ENCODE measurements around the gene RHOT1.

RHOT1 gene

GRCh38 chr17:32267690-32268205 lies 125.4 kb downstream of the RHOT1 start:
- Histone ChIP-seq H3K27ac (ENCODE audit: low read depth, low read length) (no peak overlapping the region), H3K36me3 (ENCODE audit: control insufficient read depth, insufficient read depth, low read length) (no peaks in the 10 kb centered on the region), H3K27me3 (ENCODE audit: control insufficient read depth, insufficient read depth, low read length) (peaks cover 54% of the 10 kb centered on the region), H3K9ac (ENCODE audit: low read depth, low read length) (no peak overlapping the region), H3K4me1 (ENCODE audit: control insufficient read depth, insufficient read depth, low read length) (peaks cover 42% of the 10 kb centered on the region), H3K4me3 (ENCODE audit: low read depth, low read length) (peak overlapping the region; percentile 68; the same call in 1 of the 2 replicates), H3K9me3 (ENCODE audit: control insufficient read depth, insufficient read depth, low read length) (no peaks in the 10 kb centered on the region)

DNA sequence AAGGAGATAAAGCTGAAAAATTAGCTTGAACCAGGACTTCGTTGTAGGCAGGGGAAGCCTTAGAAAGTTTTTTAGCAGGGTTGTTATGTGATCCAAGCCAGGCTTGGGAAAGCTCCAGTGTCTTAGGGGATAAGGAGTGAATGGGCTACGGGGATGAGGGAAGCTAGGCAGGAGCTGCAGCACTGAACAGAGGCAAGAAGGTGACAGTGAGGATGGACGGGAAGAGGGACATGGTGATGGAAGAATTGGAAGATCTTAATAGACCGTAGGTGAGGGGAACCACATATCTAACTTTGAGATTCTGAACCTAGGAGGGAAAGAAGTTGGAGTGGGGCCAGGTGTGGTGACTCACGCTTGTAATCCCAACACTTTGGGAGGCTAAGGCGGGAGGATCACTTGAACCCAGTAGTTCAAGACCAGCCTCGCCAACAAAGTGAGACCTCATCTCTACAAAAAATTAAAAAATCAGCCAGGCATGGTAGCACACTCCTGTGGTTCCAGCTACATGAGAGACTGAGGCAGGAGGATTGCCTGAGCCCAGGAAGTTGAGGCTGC lies 126.5 kb downstream of the RHOT1 start:
- H3K9ac ChIP-seq (ENCODE audit: low read depth, low read length): no peak overlapping the region
- no peaks in the 10 kb centered on the region for H3K9me3 ChIP-seq (ENCODE audit: control insufficient read depth, insufficient read depth, low read length)
- no peaks in the 10 kb centered on the region for H3K36me3 ChIP-seq (ENCODE audit: control insufficient read depth, insufficient read depth, low read length)
- H3K27me3 ChIP-seq (ENCODE audit: control insufficient read depth, insufficient read depth, low read length): peaks cover 51% of the 10 kb centered on the region
- no peak overlapping the region for H3K4me3 ChIP-seq (ENCODE audit: low read depth, low read length)
- peaks cover 42% of the 10 kb centered on the region for H3K4me1 ChIP-seq (ENCODE audit: control insufficient read depth, insufficient read depth, low read length)
- no peak overlapping the region for H3K27ac ChIP-seq (ENCODE audit: low read depth, low read length)

- Histone ChIP-seq H3K36me3 (ENCODE audit: control insufficient read depth, insufficient read depth, low read length) (no peaks in the 10 kb centered on the region), H3K27me3 (ENCODE audit: control insufficient read depth, insufficient read depth, low read length) (peaks cover 45% of the 10 kb centered on the region), H3K4me3 (ENCODE audit: low read depth, low read length) (no peak overlapping the region), H3K27ac (ENCODE audit: low read depth, low read length) (no peak overlapping the region), H3K9ac (ENCODE audit: low read depth, low read length) (no peak overlapping the region), H3K4me1 (ENCODE audit: control insufficient read depth, insufficient read depth, low read length) (peaks cover 38% of the 10 kb centered on the region), H3K9me3 (ENCODE audit: control insufficient read depth, insufficient read depth, low read length) (no peaks in the 10 kb centered on the region)
Observed at GRCh38 chr17:32269377-32269776, 127.1 kb downstream of the RHOT1 start.

- peak overlapping the region; percentile 34 for H3K27ac ChIP-seq (ENCODE audit: low read depth, low read length)
- no peaks in the 10 kb centered on the region for H3K9me3 ChIP-seq (ENCODE audit: control insufficient read depth, insufficient read depth, low read length)
- peaks cover 52% of the 10 kb centered on the region for H3K4me1 ChIP-seq (ENCODE audit: control insufficient read depth, insufficient read depth, low read length)
- H3K4me3 ChIP-seq (ENCODE audit: low read depth, low read length): no peak overlapping the region
- H3K36me3 ChIP-seq (ENCODE audit: control insufficient read depth, insufficient read depth, low read length): no peaks in the 10 kb centered on the region
- peaks cover 29% of the 10 kb centered on the region for H3K27me3 ChIP-seq (ENCODE audit: control insufficient read depth, insufficient read depth, low read length)
- no peak overlapping the region for H3K9ac ChIP-seq (ENCODE audit: low read depth, low read length)
Observed at GRCh38 chr17:32271844-32272243, 129.5 kb downstream of the RHOT1 start.

DNA sequence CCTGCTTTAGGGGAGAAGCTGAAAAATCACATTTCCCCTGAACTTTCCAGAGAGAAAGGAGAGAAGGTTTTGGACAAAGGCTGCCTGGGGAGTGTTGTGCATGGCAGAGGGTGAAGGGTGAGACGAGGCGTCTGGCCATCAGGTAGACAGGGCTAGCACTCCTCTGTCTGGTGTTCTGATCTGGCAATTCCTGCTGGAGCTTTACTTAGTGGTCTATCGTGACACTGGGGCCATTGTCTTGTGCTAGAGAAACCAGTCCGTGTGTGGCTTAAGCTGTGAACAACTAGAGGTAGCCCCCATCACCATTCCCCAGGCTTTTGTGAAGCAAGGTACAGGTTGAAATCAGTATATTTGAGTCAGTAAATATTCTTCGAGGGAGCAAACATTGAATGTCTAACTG lies 131.8 kb downstream of the RHOT1 start:
- Histone ChIP-seq H3K27me3 (ENCODE audit: control insufficient read depth, insufficient read depth, low read length) (peaks cover 15% of the 10 kb centered on the region), H3K4me1 (ENCODE audit: control insufficient read depth, insufficient read depth, low read length) (peaks cover 50% of the 10 kb centered on the region), H3K9me3 (ENCODE audit: control insufficient read depth, insufficient read depth, low read length) (no peaks in the 10 kb centered on the region), H3K36me3 (ENCODE audit: control insufficient read depth, insufficient read depth, low read length) (no peaks in the 10 kb centered on the region), H3K27ac (ENCODE audit: low read depth, low read length) (no peak overlapping the region), H3K4me3 (ENCODE audit: low read depth, low read length) (no peak overlapping the region), H3K9ac (ENCODE audit: low read depth, low read length) (no peak overlapping the region)

DNA sequence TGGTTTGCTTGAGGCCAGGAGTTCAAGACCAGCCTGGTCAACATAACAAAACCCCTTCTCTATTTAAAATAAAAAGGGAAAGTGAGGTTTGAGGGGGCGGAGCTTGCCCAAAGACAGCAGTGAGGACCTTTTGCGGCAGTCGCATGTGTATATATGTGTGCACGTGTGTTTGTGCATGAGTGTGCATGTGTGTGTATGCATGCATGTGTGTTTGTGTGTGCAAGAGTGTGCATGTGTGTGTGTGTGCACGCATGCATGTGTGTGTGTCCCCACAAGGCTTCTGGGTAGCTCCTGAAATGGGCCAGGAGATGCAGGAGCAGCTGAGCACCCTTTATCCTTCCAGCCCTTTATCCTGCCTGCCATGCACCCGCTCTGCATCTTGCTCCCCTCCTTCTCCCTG lies 132.3 kb downstream of the RHOT1 start:
- H3K27me3 ChIP-seq (ENCODE audit: control insufficient read depth, insufficient read depth, low read length): peaks cover 14% of the 10 kb centered on the region
- H3K9me3 ChIP-seq (ENCODE audit: control insufficient read depth, insufficient read depth, low read length): no peaks in the 10 kb centered on the region
- H3K4me1 ChIP-seq (ENCODE audit: control insufficient read depth, insufficient read depth, low read length): peaks cover 56% of the 10 kb centered on the region
- peak overlapping the region; percentile 32 for H3K27ac ChIP-seq (ENCODE audit: low read depth, low read length)
- no peak overlapping the region for H3K4me3 ChIP-seq (ENCODE audit: low read depth, low read length)
- H3K36me3 ChIP-seq (ENCODE audit: control insufficient read depth, insufficient read depth, low read length): no peaks in the 10 kb centered on the region
- H3K9ac ChIP-seq (ENCODE audit: low read depth, low read length): no peak overlapping the region

All from HUES48 (cell line).